ENCODE results near the gene DPYSL3.

Gene DPYSL3

DNA sequence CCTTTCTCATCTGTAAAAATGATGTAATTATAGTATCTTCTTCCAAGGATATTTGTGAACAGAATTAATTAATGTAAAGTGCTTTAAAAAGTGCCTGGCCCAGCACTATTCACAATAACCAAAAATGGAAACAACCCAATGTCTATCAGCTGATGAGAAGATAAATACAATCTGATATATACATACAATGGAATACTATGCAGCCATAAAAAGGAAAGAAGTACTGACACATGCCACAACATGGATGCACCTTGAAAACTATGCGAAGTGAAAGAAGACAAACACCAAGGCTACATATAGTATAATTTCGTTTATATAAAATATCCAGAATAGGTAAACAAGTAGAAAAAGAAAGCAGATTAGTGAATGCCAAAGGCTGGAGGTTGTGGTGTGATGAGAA lies 24.1 kb downstream of the DPYSL3 start:
- DNase-seq (ENCODE audit: low read depth, low spot score) = no peak
- H3K27ac ChIP-seq (ENCODE audit: low read length) = no peak overlapping the region

DNA sequence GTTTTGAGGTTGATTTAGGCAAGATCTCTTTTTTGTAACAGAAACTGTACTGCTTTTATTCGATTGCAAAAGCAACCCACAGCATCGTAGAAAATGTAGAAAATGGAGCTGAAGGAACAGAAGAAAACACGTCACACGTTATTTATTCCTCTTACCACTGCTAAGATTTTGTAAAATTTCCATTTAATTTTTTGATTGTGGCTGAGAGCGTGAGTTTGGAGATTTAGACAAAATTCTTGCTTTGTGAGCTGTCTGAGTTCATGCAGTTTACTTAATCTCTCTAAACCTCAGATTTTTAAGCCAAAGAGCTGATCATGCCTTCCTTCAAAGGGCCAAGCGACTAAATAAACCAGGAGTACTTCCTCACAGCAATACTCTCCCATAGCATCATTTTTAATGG lies 24.8 kb downstream of the DPYSL3 start:
- DNase-seq (ENCODE audit: low read depth, low spot score) = no peak

More for the DNA sequence above, 24.1 kb downstream of the DPYSL3 start:
- Histone ChIP-seq H3K36me3 (ENCODE audit: control insufficient read depth, insufficient read depth, low read length) (no peaks in the 10 kb centered on the region), H3K4me3 (ENCODE audit: low read length) (no peak overlapping the region), H3K9me3 (ENCODE audit: control insufficient read depth, insufficient read depth, low read length) (no peaks in the 10 kb centered on the region), H3K4me1 (ENCODE audit: control insufficient read depth, insufficient read depth, low read length) (peaks cover 3% of the 10 kb centered on the region; the same call in 1 of the 2 replicates), H3K27me3 (ENCODE audit: control insufficient read depth, insufficient read depth, low read length) (no peaks in the 10 kb centered on the region)
- no CpG with 5 or more reads among the region's 2 CpGs for WGBS (ENCODE audit: insufficient coverage, insufficient read length)

DNA sequence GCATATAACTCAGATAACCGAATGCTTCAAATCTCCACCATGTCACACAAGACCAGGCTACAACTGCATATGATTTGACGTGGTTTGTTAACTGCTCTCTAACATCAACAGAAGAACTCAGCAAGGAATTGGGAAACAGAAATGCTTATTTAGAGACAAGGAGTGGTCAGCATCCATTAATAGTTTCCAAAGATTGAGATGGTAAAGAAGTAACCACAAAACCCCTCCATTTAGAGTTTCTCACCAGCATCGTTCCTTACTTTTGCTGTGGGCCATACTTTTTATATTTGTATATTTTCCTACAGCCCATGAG lies 25.2 kb downstream of the DPYSL3 start:
- no peaks in the 10 kb centered on the region for H3K27me3 ChIP-seq (ENCODE audit: control insufficient read depth, insufficient read depth, low read length)
- no peaks in the 10 kb centered on the region for H3K36me3 ChIP-seq (ENCODE audit: control insufficient read depth, insufficient read depth, low read length)
- no peak for DNase-seq (ENCODE audit: low read depth, low spot score)
- H3K4me1 ChIP-seq (ENCODE audit: control insufficient read depth, insufficient read depth, low read length) = peaks cover 3% of the 10 kb centered on the region; the same call in 1 of the 2 replicates
- H3K9me3 ChIP-seq (ENCODE audit: control insufficient read depth, insufficient read depth, low read length) = no peaks in the 10 kb centered on the region
- H3K27ac ChIP-seq (ENCODE audit: low read length) = no peak overlapping the region
- H3K4me3 ChIP-seq (ENCODE audit: low read length) = no peak overlapping the region
- WGBS (ENCODE audit: insufficient coverage, insufficient read length) = no CpG with 5 or more reads among the region's 3 CpGs

More for the DNA sequence above, 24.8 kb downstream of the DPYSL3 start:
- Histone ChIP-seq H3K4me3 (ENCODE audit: low read length) (no peak overlapping the region), H3K27ac (ENCODE audit: low read length) (no peak overlapping the region), H3K36me3 (ENCODE audit: control insufficient read depth, insufficient read depth, low read length) (no peaks in the 10 kb centered on the region), H3K9me3 (ENCODE audit: control insufficient read depth, insufficient read depth, low read length) (no peaks in the 10 kb centered on the region), H3K27me3 (ENCODE audit: control insufficient read depth, insufficient read depth, low read length) (no peaks in the 10 kb centered on the region), H3K4me1 (ENCODE audit: control insufficient read depth, insufficient read depth, low read length) (peaks cover 3% of the 10 kb centered on the region; the same call in 1 of the 2 replicates)
- no CpG with 5 or more reads among the region's 6 CpGs for WGBS (ENCODE audit: insufficient coverage, insufficient read length)

GRCh38 chr5:147483961-147484707 lies 25.7 kb downstream of the DPYSL3 start:
- Histone ChIP-seq H3K36me3 (ENCODE audit: control insufficient read depth, insufficient read depth, low read length) (no peaks in the 10 kb centered on the region), H3K4me3 (ENCODE audit: low read length) (no peak overlapping the region), H3K27me3 (ENCODE audit: control insufficient read depth, insufficient read depth, low read length) (no peaks in the 10 kb centered on the region), H3K27ac (ENCODE audit: low read length) (no peak overlapping the region), H3K4me1 (ENCODE audit: control insufficient read depth, insufficient read depth, low read length) (peaks cover 3% of the 10 kb centered on the region; the same call in 1 of the 2 replicates), H3K9me3 (ENCODE audit: control insufficient read depth, insufficient read depth, low read length) (no peaks in the 10 kb centered on the region)
- DNase-seq (ENCODE audit: low read depth, low spot score) = no peak
- no CpG with 5 or more reads among the region's 5 CpGs for WGBS (ENCODE audit: insufficient coverage, insufficient read length)

- no peak for DNase-seq (ENCODE audit: low read depth, low spot score)
- no peaks in the 10 kb centered on the region for H3K36me3 ChIP-seq (ENCODE audit: control insufficient read depth, insufficient read depth, low read length)
- peaks cover 3% of the 10 kb centered on the region; the same call in 1 of the 2 replicates for H3K4me1 ChIP-seq (ENCODE audit: control insufficient read depth, insufficient read depth, low read length)
- no peaks in the 10 kb centered on the region for H3K27me3 ChIP-seq (ENCODE audit: control insufficient read depth, insufficient read depth, low read length)
- H3K9me3 ChIP-seq (ENCODE audit: control insufficient read depth, insufficient read depth, low read length) = no peaks in the 10 kb centered on the region
- WGBS (ENCODE audit: insufficient coverage, insufficient read length) = no CpG with 5 or more reads among the region's 5 CpGs
- H3K4me3 ChIP-seq (ENCODE audit: low read length) = no peak overlapping the region
- no peak overlapping the region for H3K27ac ChIP-seq (ENCODE audit: low read length)
Measured at GRCh38 chr5:147483188-147483790, 26.6 kb downstream of the DPYSL3 start.

GRCh38 chr5:147482706-147483180 lies 27.1 kb downstream of the DPYSL3 start:
- H3K9me3 ChIP-seq (ENCODE audit: control insufficient read depth, insufficient read depth, low read length) = no peaks in the 10 kb centered on the region
- H3K36me3 ChIP-seq (ENCODE audit: control insufficient read depth, insufficient read depth, low read length) = no peaks in the 10 kb centered on the region
- no peak for DNase-seq (ENCODE audit: low read depth, low spot score)
- H3K4me3 ChIP-seq (ENCODE audit: low read length) = no peak overlapping the region
- peaks cover 3% of the 10 kb centered on the region; the same call in 1 of the 2 replicates for H3K4me1 ChIP-seq (ENCODE audit: control insufficient read depth, insufficient read depth, low read length)
- H3K27me3 ChIP-seq (ENCODE audit: control insufficient read depth, insufficient read depth, low read length) = no peaks in the 10 kb centered on the region
- H3K27ac ChIP-seq (ENCODE audit: low read length) = no peak overlapping the region
- WGBS (ENCODE audit: insufficient coverage, insufficient read length) = no CpG with 5 or more reads among the region's 7 CpGs

DNA sequence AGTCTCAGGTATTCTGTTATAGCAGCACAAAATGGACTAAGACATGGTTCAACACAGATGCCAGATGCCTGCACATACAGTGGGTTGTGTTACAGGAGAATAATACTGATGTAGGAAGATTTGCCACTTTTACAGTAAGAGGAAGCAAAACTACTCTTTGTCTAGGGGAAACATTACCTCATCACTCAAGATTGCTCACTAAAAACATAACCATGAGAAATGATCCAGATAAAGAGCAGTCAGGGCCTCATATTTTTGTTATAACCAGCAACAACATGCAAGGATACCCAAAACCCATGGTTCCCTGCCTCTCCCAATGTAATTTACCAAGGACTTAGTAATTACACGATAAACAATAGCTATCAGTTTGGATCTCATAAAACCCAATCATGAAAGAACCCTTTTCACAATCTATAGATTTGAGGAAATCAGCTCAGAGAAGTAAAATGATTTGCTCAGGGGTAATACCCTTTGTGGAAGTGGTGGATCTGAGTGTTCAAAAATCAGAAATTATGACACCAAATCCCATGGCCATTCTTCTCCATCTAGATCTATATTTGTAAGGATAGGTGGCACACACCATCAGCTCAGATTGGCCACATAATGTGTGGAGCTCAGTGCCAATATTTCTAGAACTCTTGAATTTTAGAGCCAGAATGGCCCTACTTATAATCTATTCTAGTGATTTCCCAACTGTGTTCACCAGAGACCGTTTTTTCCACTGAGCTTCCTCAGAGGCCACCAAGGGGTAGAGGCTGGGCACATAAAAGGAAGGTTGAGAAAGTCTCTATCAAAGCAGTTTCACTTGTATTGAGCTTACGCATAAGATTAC lies 27.8 kb downstream of the DPYSL3 start:
- no peak for DNase-seq (ENCODE audit: low read depth, low spot score)
- Histone ChIP-seq H3K27ac (ENCODE audit: low read length) (no peak overlapping the region), H3K4me1 (ENCODE audit: control insufficient read depth, insufficient read depth, low read length) (peaks cover 3% of the 10 kb centered on the region; the same call in 1 of the 2 replicates), H3K9me3 (ENCODE audit: control insufficient read depth, insufficient read depth, low read length) (no peaks in the 10 kb centered on the region), H3K36me3 (ENCODE audit: control insufficient read depth, insufficient read depth, low read length) (no peaks in the 10 kb centered on the region), H3K4me3 (ENCODE audit: low read length) (no peak overlapping the region), H3K27me3 (ENCODE audit: control insufficient read depth, insufficient read depth, low read length) (no peaks in the 10 kb centered on the region)
- WGBS (ENCODE audit: insufficient coverage, insufficient read length) = no CpG with 5 or more reads among the region's 3 CpGs

DNA sequence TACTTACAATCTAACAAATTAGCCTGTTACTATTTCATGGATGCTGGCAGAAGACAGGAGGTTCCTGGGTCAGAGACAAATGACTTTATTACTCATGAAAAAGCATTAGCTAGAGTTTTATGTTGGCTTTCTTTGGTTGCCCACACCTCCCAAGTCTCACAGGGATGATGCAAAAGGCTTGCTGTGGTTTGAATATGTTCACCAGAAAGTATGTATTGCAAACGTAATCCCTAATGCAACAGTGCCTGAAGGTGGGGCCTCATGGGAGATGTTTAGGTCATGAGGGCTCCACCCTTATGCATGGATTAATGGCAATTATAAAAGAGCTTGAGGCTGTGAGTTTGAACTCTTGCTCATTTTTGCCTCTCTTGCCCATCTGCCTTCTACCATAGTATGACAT lies 28.5 kb downstream of the DPYSL3 start:
- Histone ChIP-seq H3K27ac (ENCODE audit: low read length) (no peak overlapping the region), H3K4me1 (ENCODE audit: control insufficient read depth, insufficient read depth, low read length) (peaks cover 3% of the 10 kb centered on the region; the same call in 1 of the 2 replicates), H3K27me3 (ENCODE audit: control insufficient read depth, insufficient read depth, low read length) (no peaks in the 10 kb centered on the region), H3K9me3 (ENCODE audit: control insufficient read depth, insufficient read depth, low read length) (no peaks in the 10 kb centered on the region), H3K4me3 (ENCODE audit: low read length) (no peak overlapping the region), H3K36me3 (ENCODE audit: control insufficient read depth, insufficient read depth, low read length) (no peaks in the 10 kb centered on the region)
- DNase-seq (ENCODE audit: low read depth, low spot score) = no peak
- WGBS (ENCODE audit: insufficient coverage, insufficient read length) = no CpG with 5 or more reads among the region's 1 CpG

- no peaks in the 10 kb centered on the region for H3K9me3 ChIP-seq (ENCODE audit: control insufficient read depth, insufficient read depth, low read length)
- WGBS (ENCODE audit: insufficient coverage, insufficient read length) = no CpG with 5 or more reads among the region's 6 CpGs
- H3K27ac ChIP-seq (ENCODE audit: low read length) = no peak overlapping the region
- peaks cover 3% of the 10 kb centered on the region; the same call in 1 of the 2 replicates for H3K4me1 ChIP-seq (ENCODE audit: control insufficient read depth, insufficient read depth, low read length)
- no peaks in the 10 kb centered on the region for H3K27me3 ChIP-seq (ENCODE audit: control insufficient read depth, insufficient read depth, low read length)
- H3K4me3 ChIP-seq (ENCODE audit: low read length) = no peak overlapping the region
- H3K36me3 ChIP-seq (ENCODE audit: control insufficient read depth, insufficient read depth, low read length) = no peaks in the 10 kb centered on the region
- no peak for DNase-seq (ENCODE audit: low read depth, low spot score)
Measured at GRCh38 chr5:147479949-147480348, 29.9 kb downstream of the DPYSL3 start.

DNA sequence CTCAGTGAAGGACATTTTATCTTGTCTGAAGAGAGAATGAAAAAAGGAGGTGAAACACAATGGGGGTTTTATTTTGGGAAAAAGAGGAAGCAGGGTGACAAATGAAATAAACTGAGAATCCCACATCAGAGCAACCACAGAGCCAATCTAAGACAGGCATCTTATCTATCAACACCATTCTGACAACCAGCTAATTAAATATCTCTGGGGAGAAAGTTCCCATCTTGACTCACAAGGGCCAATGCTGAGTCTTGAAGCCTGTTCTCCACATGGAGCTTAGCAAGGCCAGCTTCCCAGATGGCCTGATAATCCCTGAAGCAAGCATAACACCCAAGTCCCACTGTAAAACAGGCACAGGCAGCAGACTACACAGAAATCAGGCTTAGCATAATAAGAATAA lies 30.4 kb downstream of the DPYSL3 start:
- Histone ChIP-seq H3K27ac (ENCODE audit: low read length) (no peak overlapping the region), H3K4me3 (ENCODE audit: low read length) (no peak overlapping the region), H3K4me1 (ENCODE audit: control insufficient read depth, insufficient read depth, low read length) (peaks cover 3% of the 10 kb centered on the region; the same call in 1 of the 2 replicates), H3K36me3 (ENCODE audit: control insufficient read depth, insufficient read depth, low read length) (no peaks in the 10 kb centered on the region), H3K27me3 (ENCODE audit: control insufficient read depth, insufficient read depth, low read length) (no peaks in the 10 kb centered on the region), H3K9me3 (ENCODE audit: control insufficient read depth, insufficient read depth, low read length) (no peaks in the 10 kb centered on the region)
- DNase-seq (ENCODE audit: low read depth, low spot score) = no peak

Measured in iPS DF 6.9 (cell line).